ENCODE results near the gene LAMB4.

DNA sequence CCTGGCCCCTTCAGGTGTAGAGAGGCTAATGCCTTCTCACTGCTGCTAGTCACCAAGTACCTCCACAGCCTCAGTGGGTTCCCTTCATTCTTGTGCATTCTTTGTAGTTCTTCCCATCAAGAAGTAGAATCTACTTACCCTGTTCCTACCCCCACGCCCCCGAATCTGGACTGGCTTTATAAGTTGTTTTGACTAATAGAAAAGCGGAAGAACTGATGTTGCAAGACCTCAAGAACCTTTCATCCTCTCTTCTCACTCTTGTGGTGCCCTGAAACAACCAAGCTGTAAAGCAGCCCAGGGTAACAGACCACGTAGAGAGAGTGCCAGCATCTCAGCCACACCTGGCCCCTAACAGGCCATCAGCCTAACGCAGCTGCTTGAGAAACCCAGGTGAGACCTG lies 104.0 kb downstream of the LAMB4 start:
- TF ChIP-seq, protein P1, sequence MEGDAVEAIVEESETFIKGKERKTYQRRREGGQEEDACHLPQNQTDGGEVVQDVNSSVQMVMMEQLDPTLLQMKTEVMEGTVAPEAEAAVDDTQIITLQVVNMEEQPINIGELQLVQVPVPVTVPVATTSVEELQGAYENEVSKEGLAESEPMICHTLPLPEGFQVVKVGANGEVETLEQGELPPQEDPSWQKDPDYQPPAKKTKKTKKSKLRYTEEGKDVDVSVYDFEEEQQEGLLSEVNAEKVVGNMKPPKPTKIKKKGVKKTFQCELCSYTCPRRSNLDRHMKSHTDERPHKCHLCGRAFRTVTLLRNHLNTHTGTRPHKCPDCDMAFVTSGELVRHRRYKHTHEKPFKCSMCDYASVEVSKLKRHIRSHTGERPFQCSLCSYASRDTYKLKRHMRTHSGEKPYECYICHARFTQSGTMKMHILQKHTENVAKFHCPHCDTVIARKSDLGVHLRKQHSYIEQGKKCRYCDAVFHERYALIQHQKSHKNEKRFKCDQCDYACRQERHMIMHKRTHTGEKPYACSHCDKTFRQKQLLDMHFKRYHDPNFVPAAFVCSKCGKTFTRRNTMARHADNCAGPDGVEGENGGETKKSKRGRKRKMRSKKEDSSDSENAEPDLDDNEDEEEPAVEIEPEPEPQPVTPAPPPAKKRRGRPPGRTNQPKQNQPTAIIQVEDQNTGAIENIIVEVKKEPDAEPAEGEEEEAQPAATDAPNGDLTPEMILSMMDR (conservative IDR thresholded peaks at IDR 0.05; ENCODE audit: low read depth in 2 of 2) = no peak
- TF ChIP-seq JUNB (IDR thresholded peaks at IDR 0.05; ENCODE audit: unreplicated experiment) = no peak
- TF ChIP-seq, protein P2, sequence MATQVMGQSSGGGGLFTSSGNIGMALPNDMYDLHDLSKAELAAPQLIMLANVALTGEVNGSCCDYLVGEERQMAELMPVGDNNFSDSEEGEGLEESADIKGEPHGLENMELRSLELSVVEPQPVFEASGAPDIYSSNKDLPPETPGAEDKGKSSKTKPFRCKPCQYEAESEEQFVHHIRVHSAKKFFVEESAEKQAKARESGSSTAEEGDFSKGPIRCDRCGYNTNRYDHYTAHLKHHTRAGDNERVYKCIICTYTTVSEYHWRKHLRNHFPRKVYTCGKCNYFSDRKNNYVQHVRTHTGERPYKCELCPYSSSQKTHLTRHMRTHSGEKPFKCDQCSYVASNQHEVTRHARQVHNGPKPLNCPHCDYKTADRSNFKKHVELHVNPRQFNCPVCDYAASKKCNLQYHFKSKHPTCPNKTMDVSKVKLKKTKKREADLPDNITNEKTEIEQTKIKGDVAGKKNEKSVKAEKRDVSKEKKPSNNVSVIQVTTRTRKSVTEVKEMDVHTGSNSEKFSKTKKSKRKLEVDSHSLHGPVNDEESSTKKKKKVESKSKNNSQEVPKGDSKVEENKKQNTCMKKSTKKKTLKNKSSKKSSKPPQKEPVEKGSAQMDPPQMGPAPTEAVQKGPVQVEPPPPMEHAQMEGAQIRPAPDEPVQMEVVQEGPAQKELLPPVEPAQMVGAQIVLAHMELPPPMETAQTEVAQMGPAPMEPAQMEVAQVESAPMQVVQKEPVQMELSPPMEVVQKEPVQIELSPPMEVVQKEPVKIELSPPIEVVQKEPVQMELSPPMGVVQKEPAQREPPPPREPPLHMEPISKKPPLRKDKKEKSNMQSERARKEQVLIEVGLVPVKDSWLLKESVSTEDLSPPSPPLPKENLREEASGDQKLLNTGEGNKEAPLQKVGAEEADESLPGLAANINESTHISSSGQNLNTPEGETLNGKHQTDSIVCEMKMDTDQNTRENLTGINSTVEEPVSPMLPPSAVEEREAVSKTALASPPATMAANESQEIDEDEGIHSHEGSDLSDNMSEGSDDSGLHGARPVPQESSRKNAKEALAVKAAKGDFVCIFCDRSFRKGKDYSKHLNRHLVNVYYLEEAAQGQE (IDR thresholded peaks at IDR 0.05; ENCODE audit: unreplicated experiment) = no peak
- no peak for TF ChIP-seq EZH2 (IDR thresholded peaks at IDR 0.05; ENCODE audit: low read depth, unreplicated experiment)
- TF ChIP-seq POLR2AphosphoS5 (IDR thresholded peaks at IDR 0.05; ENCODE audit: low read depth) = no peak
- TF ChIP-seq, protein P3, sequence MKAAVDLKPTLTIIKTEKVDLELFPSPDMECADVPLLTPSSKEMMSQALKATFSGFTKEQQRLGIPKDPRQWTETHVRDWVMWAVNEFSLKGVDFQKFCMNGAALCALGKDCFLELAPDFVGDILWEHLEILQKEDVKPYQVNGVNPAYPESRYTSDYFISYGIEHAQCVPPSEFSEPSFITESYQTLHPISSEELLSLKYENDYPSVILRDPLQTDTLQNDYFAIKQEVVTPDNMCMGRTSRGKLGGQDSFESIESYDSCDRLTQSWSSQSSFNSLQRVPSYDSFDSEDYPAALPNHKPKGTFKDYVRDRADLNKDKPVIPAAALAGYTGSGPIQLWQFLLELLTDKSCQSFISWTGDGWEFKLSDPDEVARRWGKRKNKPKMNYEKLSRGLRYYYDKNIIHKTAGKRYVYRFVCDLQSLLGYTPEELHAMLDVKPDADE (IDR thresholded peaks at IDR 0.05) = no peak
- TF ChIP-seq NANOG (IDR thresholded peaks at IDR 0.05; ENCODE audit: borderline replicate concordance) = no peak

All from GM23338 (cell line).